ENCODE measurements around the gene GALC.

Gene GALC

DNA sequence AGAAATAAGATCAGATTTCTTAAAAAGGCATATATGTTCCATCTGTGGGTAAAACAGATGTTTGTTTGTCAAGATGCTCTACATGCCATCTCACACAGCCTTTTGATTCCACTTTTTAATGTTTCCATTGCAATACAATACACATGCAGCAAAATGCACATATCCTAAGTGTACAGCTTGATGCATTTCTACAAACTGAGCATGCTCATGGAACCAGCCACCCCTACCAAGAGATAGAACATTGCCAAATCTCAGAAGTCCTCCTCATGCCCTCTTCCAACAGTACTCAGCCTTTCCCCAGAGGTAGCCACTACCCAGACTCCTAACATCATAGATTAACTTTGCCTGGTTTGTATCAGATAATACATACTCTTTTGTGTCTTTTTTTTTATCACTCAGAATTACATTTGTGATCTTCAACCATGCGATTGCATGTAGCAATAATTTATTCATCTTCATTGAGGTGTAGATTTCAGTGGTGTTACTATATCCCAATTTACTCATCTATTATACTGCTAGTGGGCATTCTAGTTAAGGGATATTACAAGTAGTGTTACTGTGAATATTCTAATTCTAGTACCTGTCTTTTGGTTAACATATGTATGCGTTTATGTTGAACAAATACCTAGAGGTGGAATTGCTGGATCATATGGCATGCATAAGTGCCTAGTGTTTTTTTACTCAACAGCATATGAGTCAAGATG lies 15.2 kb upstream of the GALC start:
- no peak for DNase-seq (ENCODE audit: low read depth)
- no peak overlapping the region for H3K4me3 ChIP-seq (ENCODE audit: low read depth, low read length)

GRCh38 chr14:88007608-88008007 lies 14.6 kb upstream of the GALC start:
- no peak for DNase-seq (ENCODE audit: low read depth)
- no peak overlapping the region for H3K4me3 ChIP-seq (ENCODE audit: low read depth, low read length)

DNA sequence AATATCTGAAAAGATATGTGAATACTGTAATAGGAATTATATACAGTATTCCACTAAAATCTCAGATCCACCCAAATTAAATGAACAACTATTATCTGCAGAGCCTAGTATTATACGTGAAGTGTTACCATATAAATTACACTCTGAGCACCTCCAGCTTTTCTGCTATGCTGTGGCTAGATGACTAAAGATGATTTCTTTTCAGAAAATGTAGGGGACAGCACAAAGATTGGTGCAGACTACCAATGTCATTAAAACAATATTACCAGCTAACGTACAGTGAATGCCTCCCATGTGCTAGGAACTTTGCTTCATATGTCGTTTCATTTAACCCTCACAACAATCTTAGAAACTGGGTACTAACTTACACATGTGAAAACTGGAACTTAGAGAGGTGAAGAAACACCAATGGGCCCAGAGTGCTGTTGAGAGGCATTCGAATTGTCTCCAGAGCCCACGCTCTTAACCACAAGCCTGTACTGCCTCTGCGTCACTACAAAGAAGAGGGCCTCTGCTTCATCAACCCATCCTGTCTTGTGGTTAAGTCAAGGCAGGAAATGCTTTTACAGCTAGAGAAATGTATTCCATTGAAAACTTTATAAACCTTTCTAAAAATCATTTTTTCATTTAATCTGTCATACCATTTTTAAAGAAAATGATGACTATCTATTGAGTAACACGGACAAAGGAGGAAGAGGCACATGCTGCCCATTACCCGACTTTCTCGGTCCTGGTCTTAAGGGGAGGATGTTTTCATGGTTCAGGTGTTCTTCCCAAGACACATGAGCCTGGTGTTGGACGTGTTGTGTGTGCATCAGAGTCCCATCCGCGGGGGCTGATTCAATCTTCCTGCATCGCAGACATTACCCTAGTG lies 13.2 kb upstream of the GALC start:
- no peak for DNase-seq (ENCODE audit: low read depth)

GRCh38 chr14:88005050-88005481 lies 12.1 kb upstream of the GALC start, which contains the start of gene GPR65:
Gene GPR65, plus strand, starts transcription at chr14:88005135. Its CDS starts 5,713 bp downstream, at chr14:88010848.
- H3K4me3 ChIP-seq (ENCODE audit: low read depth, low read length) = no peak within 1 kb of the TSS

More for the DNA sequence above, 13.2 kb upstream of the GALC start:
- no peak overlapping the region for H3K4me3 ChIP-seq (ENCODE audit: low read depth, low read length)

GRCh38 chr14:88004506-88005036 lies 11.6 kb upstream of the GALC start:
- H3K4me3 ChIP-seq (ENCODE audit: low read depth, low read length) = no peak overlapping the region
- DNase-seq (ENCODE audit: low read depth) = no peak

More at GRCh38 chr14:88005050-88005481, 12.1 kb upstream of the GALC start, which contains the start of gene GPR65:
- no peak for DNase-seq (ENCODE audit: low read depth)

DNA sequence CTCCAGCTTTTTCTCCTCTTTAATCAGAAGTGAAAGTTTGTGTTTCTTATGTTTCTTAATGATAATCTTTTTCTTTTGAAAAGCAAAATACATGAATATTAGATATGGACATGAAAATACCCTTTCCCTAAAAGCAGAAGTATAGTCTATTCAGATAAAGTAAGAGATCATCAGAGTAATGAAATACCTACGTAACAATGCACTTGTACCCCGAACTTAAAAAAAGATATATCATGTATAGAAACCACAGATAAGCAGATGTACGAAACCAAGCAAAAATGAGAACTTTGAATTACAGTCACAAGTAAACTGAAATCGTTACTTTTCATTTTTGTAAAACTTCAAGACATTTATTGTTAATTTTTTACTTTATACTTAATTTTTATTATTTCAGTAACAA lies 10.4 kb upstream of the GALC start:
- no peak for DNase-seq (ENCODE audit: low read depth)
- H3K4me3 ChIP-seq (ENCODE audit: low read depth, low read length) = no peak overlapping the region

- no peak overlapping the region for H3K4me3 ChIP-seq (ENCODE audit: low read depth, low read length)
- no peak for DNase-seq (ENCODE audit: low read depth)
Observed at GRCh38 chr14:88002421-88003075, 9.6 kb upstream of the GALC start.

- H3K4me3 ChIP-seq (ENCODE audit: low read depth, low read length) = no peak overlapping the region
- no peak for DNase-seq (ENCODE audit: low read depth)
Observed at GRCh38 chr14:87999277-87999676, 6.3 kb upstream of the GALC start.

- no peak overlapping the region for H3K4me3 ChIP-seq (ENCODE audit: low read depth, low read length)
- DNase-seq (ENCODE audit: low read depth) = no peak
Observed at GRCh38 chr14:87998482-87998881, 5.5 kb upstream of the GALC start.

GRCh38 chr14:87996291-87996592 lies 3.3 kb upstream of the GALC start:
- DNase-seq (ENCODE audit: low read depth) = no peak
- H3K4me3 ChIP-seq (ENCODE audit: low read depth, low read length) = no peak overlapping the region

GRCh38 chr14:87995500-87996290 lies 2.7 kb upstream of the GALC start:
- DNase-seq (ENCODE audit: low read depth) = no peak
- H3K4me3 ChIP-seq (ENCODE audit: low read depth, low read length) = no peak overlapping the region

DNA sequence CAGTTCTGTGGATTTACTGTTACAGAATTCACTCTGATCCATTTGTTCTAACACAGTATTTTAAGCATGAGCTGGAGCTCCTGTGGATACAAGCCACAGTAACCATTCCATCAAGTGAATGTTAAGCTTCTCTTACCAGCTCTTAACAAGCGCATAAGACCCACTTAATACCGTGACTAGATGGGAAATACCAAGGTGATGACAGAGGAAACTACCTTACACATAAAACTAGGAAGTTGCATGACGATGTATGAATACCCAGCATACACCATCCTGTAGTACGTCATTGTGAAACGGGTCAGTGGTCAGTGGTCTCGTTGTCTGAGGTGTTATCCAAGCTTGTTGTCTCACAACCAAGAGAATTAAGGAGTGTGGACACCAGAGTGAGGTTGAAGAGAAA lies 2.0 kb upstream of the GALC start:
- no peak for DNase-seq (ENCODE audit: low read depth)
- no peak overlapping the region for H3K4me3 ChIP-seq (ENCODE audit: low read depth, low read length)

DNA sequence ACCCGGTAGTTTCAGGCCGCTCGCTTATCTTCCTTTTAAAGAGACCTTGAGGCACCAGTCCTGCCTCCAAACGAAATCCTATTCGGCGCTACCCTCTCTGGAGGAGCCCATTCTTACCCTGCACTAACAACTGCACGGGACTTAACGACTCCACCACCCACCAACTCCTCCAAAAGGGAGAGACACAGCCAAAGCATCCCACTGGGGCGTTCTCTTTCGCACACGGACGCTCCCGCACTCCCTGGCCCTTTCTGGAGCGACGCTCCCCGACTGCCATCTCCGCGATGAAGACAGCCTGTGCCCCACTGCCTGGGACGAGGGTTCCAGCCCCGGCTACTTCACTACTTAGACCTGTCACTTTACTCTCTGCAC lies 650 bp downstream of the GALC start:
- peak overlapping the region; percentile 60 for H3K4me3 ChIP-seq (ENCODE audit: low read depth, low read length)
- DNase-seq (ENCODE audit: low read depth) = no peak

DNA sequence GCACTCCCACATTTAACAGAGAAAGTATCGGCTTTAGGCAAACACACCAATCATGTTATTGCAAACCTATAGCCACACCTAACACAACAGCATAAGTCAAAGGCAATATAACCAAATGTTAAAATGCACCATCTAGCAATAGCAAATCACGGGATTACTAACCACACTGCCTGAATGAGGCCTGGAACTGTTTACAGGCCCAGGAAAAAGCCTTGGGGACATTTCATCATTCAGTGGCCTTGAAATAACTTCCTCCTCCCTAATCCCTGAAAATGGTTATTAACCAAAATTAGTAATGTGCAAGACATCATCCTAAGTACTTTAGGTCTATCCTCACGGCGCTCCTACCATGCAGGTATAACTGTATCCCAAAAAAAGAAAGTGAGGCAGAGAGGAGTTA lies 2.3 kb downstream of the GALC start:
- H3K4me3 ChIP-seq (ENCODE audit: low read depth, low read length) = no peak overlapping the region
- DNase-seq (ENCODE audit: low read depth) = no peak

DNA sequence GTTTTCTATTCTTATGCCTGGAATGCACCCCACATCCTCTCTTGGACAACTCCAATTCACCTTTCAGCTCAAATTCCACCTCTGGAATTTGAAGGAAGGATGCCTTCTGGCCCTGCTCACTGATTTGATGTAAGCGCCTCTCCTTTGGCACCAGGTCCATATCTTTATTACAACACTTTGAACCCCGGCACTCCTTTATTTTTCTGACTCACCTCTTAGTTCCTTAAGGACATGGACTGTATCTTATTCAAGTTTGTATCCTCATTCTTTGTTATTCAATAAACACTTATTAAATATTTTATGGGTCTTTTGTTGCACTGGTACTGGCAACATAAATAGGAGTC lies 3.1 kb downstream of the GALC start:
- DNase-seq (ENCODE audit: low read depth) = no peak
- no peak overlapping the region for H3K4me3 ChIP-seq (ENCODE audit: low read depth, low read length)

GRCh38 chr14:87989221-87989955 lies 3.6 kb downstream of the GALC start:
- no peak for DNase-seq (ENCODE audit: low read depth)
- no peak overlapping the region for H3K4me3 ChIP-seq (ENCODE audit: low read depth, low read length)

GRCh38 chr14:87979689-87980088 lies 13.3 kb downstream of the GALC start:
- DNase-seq (ENCODE audit: low read depth) = no peak
- H3K4me3 ChIP-seq (ENCODE audit: low read depth, low read length) = no peak overlapping the region

DNA sequence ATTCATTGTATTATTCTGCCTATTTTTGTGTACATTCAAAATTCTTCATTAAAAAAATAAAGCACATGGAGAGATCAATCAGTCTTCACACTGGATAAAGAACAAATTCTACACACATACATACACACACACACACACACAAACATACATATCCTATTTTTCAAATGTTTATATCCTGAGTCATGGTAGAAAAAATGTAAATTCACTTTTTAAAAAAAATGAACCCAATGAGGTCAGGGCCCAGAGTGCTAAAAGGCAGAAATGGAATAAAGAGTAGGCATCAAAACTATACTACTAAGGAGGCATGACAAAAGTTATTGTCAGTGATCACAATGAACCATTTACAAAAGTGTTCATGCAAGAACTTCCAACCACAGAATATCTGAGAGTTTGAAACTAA lies 17.3 kb downstream of the GALC start:
- H3K4me3 ChIP-seq (ENCODE audit: low read depth, low read length) = no peak overlapping the region
- no peak for DNase-seq (ENCODE audit: low read depth)

GRCh38 chr14:87971010-87971409 lies 22.0 kb downstream of the GALC start:
- no peak overlapping the region for H3K4me3 ChIP-seq (ENCODE audit: low read depth, low read length)
- DNase-seq (ENCODE audit: low read depth) = no peak
